Stimulated activated CD8-positive, alpha-beta memory T cell treated with anti-CD3 and anti-CD28 coated beads, Interleukin-7, amount 100 ng/mL, for 4 hours (primary cell): ENCODE measurements around the gene ZNF385B.

Experiments
- DNase-seq, 2 donors: peaks; one replicate each; pipeline ENCODE4 v3.0.0-alpha.2; 2020; ENCODE audit warnings: low read depth in 2 of 2

The ZNF385B gene

DNA sequence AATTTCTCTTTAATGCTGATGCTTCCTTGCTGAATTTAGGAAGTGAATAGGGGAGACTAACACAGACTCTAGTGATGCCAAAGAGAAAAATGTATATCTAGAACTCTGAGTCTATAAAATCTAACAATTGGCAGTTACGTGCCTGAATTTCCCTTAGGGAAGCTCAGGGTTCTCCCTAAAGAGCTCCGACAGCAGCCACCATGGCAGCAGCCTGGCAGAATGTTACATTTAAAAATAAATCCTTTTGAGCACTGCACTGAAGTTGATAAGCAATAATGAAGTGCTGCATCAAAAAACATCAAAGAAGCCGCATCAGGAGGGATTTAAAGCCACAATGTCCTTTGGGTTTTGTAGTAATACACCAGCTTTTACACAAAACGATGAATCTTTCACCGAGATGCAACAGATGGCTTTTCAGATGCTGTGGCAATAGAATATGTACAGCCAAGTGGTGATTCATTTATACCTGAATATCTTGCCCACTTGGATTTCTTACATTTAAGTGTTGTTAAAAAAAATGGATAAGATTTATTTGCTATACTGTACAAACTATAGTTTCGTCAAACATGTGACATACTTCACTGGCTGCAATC lies 305.6 kb downstream of the ZNF385B start:
- no peak for DNase-seq

DNA sequence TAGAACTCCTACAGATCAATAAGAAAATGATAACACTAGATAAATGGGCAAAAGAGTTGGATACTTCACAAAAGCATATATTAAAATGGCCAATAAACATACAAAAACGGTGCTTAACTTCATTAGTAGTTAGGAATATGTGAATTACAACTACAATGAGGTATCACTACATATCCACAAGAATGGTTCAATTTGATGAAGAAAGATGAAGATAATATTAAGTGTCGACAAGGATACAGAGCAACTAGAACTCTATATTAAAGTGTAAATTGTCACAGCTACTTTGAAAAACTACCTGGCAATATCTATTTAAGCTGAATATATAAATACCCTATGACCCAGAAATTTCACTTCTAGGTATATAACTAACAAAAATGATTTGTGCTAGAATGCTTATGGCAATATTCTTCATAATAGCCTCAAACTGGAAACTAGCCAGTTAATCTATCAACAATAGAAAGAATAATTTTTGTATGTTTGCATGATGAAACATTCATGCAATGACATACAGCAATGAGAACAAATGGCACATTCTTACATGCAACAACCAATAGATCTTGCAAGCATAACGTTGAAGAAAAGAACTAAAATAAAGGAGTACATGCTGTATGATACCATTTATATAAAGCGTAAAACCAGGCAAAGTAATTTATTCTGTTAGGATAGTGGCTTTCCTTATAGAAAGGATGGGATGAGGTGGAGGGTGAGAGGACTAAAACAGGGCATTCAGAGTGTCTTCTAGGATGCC lies 306.6 kb downstream of the ZNF385B start:
- DNase-seq, result no peak

DNA sequence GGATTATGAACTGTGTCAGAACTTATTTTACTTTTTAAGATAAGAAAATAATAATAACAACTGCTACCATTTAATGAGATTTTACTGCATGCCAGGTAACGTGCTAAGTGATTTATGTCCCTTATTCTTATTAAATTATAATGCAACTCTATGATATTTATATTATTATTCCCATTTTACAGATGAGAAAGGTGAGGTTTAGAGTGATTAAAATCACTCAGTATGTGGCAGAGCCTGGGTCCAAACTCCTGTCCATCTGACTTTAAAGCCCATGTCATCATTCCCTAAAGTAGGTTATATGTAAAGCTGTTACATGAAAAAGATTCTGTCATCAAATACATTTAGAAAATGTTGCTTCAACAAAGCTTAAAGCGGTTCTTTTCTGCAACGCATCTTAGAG lies 308.0 kb downstream of the ZNF385B start:
- no peak for DNase-seq

DNA sequence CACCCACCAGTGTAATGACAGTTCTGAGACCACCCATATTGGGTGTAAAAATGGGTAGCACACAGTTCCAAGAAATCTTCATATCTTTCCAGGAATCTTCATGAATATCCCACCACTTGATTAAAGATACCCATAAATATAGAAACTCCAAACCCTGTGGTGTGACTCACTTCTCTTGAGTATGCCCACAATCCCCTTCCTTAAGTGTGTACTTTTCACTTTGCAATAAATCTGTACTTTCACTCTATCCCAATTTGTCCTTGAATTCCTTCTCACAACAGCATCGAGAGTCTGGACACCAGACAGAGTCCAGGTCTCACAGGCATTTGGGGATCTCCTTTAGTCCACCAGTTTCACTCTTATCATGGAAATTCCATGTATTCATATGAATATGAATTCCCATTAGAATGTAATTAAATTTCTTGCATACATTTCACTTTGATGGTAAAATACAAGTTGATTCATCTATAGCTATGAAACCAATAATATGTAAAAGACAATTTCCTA lies 309.8 kb downstream of the ZNF385B start:
- no peak for DNase-seq

DNA sequence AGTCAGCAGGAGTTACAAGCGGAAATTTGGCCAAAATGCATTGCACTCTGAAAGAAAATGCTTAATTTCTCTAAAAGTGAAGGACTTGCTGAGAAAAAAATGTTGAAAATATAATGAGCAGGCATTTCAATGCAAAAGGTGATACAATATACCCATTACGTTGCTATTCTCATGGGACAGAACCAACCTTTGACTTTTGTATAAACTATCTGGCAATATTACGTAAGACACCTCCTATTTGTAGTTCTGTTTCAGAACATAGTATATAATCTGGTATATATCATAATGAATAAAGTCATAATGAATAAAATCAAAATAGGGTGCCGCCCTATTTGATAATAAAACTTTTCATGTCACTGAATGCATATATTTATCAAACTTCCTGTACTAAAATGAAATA lies 310.6 kb downstream of the ZNF385B start:
- no peak for DNase-seq

DNA sequence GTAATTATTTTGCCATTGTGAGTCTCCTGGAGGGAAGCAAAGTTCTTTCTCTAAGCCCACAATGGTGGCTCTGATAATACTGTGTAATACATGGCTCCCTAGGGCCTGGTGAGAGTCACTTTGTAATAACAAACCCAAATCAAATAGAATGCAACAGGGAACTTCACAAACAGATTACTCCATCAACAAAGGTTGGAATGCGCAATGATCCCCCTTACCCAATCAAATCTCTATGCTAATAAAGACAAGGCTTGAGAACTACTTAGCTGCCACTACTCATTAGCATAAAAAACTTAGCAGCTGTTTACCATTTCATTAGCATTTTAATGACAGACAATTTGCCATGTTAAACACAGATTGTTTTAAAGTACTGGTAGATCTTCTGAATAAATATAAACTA lies 311.2 kb downstream of the ZNF385B start:
- DNase-seq, result no peak

DNA sequence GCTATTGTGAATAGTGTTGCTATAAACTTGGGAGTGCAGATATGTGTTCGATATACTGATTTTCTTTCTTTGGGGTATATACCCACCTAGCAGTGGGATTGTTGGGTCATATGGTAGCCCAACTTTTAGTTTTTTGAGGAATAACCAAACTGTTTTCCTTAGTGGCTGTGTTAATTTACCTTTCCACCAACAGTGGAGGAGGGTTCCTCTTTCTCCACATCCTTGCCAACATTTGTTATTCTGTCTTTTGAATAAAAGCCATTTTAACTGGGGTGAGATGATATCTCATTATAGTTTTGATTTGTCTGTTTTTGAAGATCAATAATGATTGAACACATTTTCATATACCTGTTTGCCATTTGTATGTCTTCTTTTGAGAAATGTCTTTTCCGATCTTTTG lies 314.8 kb downstream of the ZNF385B start:
- no peak for DNase-seq

DNA sequence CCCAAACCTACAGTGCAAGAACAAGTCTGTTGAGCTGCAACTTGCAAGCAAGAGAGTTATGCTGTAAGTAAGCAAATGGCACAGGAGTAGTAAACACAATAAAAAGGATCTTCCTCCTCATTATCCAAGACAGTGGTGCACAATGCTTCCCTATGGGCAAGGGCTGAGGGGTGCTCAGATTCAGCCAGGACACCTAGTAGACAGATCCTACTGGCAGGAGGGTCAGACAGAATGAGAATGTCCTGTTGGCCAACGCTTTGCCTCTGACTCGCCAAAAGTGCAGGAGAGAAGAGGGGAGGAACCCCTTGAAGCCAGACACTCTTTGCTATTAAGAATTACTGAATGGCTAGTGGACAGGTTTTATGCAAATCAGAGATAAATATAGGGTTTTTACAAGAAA lies 316.4 kb downstream of the ZNF385B start:
- no peak for DNase-seq

DNA sequence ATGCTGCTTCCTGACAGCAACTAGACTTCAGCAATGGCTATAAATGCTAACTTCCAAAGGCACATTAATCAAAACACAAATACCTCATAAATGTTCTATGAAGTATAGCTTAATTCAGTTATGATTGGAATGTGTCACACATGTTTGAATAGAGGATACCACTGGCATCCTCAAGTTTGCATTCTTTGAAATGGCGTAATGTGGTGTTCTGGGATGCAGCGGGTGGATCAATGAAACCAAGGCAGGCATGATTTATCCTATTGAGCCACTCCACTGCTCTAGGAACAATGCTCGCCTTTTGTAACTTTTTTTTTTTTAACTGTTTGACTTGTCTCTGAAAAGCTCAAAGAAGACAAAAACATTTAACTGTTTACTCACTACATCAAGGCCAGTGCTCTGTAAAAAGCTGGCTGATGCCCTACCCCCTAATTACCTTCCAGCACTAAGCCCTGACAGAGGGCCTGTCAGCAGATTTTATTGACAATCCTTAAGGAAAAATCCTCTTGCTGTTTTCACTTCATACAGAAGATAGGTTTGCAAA lies 318.0 kb downstream of the ZNF385B start:
- DNase-seq, result no peak

DNA sequence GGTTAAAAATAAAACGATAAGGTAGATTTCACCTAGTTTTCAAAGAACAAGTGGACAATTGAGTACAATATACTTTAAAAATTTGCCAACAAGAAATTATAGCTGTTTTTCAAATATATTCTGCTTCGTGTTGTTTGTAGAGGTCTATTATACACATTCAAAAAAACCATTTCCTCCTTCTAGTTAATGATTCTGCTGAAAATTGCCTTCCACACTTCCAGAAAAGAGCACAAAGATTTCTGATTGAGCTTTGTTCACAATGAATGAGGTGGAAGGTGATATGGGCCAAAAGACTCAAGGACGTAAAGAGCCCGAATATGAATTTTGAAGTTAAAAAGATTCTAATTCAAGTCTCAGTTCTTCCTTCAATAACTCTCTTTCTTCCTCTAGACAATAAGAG lies 319.8 kb downstream of the ZNF385B start:
- no peak for DNase-seq

DNA sequence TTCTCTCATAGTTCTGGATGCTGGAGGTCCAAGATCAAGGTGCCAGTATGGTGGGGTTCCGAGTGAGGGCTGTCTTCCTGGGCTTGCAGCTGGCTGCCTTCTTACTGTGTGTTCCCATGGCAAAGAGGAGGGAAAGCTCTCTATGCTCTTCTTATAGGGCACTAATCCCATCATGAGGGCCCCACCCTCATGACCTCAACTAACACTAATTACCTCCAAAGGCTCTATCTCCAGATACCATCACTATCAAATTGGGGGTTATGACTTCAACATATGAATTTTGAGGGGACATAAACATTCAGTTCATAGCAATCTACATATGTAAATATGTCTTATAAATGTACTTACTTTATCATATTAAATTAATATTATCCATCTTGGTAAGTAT lies 322.3 kb downstream of the ZNF385B start:
- DNase-seq, result no peak

DNA sequence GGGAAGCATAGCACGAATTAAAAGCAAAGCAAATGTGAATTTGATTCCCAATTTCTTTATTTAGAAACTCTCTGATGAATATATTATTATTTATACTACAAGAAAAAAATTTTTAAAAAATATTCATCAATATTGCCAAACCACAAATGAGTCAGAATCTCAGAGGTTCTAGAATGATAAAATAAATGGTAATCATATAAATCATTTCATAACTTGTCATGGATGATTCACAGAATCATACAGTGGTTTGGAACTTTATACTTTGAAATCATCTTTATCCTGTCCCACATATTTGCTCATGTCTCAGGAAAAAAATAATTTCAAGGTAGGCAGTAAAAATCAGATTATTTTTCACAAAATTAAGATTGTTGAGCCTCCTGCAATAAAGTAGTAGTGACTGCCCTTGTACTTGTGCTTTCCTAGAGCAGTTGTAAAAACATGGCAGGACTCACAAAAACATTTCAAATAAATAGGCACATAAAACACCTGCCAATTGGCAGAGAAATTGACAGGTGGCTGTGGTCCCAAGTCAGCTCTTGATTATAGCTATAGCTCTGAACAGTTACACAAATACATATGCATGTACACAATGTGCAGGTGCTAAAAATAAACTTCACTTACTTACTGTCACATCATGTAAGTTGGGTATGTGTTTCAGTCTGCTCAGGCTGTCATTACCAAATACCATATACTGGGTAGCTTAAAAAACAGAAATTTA lies 322.8 kb downstream of the ZNF385B start:
- DNase-seq, result no peak

DNA sequence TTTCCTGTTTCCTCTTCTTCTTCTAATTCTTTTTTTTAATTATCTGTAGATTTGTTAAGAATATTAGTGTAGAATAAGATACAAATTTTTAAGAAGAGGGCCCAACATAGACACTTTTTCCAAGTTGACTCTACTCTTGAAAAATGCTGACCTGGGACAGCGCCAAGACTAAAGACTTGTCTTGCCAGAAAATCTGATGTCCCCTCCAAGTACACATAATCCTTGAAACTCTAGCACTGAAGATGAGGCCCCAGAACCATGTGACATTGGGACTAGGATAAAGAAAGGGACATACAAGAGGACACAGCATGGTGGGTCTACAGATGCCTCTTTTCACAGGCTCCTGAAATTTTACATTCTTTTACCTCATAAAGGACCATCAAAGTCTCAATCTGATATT lies 325.2 kb downstream of the ZNF385B start:
- DNase-seq, result no peak

DNA sequence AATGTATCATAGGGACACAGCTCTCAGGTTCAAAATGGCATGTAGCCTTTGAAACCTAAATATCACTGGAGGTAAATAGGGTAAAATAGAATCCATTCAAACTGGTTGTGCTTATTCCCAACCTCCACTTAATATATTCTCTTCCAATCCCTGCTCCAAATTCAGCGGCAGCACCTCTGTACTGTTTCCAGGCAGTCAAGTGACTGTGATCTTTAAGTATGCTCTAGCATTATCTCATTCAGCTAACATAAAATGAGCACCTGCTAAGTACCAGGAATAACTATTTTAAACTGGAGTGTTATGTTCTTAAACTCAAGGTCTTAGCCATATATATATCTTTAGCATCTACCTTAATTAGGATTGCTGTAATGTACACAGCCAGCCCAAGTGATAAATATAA lies 327.5 kb downstream of the ZNF385B start:
- no peak for DNase-seq

DNA sequence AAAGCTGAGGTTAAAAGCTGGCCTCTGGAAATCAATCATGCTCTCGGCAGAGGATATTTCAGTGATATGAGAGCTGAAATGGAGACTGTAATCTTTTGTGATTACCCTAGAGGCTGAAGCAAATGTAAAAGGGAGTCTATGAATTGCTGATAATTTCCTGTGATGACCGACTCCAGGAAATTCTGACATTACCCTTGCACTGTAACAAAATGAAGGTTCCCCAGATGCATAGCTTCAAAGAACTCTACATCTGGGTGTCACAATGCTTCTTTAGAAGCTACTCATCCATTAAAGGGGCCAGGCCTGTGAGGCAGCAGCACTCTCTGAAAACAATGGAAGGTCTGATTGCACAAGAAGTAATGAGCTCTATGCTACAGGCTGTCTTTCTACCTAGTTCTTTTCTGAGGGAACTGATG lies 328.5 kb downstream of the ZNF385B start:
- DNase-seq, result no peak

DNA sequence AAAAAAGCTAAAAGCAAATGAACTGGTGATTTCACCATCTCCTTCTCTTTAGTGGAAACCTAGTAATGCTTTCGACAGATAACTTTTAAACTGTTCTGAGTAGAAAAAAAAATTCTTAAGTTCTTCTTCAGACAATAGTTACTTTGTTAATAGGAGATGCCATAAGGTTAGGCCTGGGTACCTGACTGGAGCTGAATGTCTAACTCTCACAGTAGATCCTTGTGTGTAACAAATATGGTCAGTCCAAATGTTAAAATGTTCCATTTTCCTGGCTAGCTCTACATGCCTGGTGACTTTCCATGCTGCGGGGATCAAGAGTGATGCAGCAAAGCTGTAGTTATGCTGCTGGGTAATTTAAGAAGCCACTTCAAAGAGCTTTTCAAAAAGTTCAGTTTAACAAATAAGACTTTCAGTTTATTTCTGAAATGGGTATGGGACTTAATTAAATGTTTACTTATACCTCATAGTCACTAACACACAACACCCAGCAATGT lies 332.8 kb downstream of the ZNF385B start:
- DNase-seq, result no peak

DNA sequence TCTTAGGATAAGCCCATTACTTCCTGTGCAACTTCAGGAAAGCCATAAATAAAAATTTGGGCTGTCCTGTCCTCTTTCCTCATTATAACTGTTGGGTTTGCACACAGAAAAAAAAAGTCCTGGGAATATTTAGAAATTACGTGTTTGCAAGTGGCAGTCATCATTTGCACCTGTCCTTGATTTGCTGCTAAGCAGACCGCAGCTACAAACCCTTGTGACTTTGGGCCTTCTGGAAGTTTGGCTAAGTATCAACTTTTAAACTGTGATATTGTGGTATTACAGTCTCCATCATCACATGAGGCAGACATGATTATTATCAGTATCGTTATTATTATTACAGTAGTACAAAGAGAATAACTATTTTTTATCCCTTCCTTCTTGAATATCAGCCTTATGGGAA lies 336.1 kb downstream of the ZNF385B start:
- no peak for DNase-seq

DNA sequence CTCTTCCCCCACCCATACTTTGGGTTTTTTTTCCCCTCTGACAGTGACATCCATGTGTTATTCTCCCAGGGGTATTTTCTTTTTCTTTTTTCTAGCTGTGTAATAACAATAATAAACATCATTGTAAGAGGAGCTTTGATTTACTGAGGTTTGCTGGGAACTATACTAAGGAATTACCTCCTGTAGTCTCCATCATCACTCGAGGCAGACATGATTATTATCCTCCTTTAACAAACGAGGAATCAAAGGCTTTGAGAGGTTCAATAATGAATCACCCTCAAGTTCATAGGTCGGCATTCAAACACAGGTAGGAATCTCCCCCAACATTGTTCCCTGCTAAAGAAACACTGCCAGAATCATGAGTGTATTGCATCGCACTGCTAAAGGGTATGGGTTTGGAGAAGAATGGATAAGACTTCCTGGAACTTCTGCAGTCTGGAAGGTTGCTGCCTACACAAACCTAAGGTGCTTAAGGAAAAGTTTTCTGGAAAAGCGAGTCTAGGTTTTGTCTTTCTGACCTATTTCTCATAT lies 336.5 kb downstream of the ZNF385B start:
- no peak for DNase-seq

DNA sequence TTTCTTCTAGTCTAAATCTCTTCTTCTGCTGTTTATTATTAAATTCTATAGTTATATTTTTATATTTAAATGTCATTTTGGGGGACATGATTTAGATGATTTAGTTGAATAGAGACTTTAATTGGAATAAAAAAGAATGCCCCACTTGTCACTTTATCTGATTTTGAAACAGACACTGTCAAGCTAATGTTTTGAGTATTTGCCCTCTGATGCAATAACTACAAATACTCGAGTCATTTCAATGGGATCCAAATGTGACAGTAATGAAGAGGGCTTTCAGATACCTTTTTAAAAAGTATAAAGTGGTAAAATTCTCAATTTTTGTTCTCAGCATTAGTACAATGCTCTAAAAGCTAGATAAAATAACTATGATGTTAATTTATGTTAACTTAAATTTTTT lies 339.5 kb downstream of the ZNF385B start:
- no peak for DNase-seq

DNA sequence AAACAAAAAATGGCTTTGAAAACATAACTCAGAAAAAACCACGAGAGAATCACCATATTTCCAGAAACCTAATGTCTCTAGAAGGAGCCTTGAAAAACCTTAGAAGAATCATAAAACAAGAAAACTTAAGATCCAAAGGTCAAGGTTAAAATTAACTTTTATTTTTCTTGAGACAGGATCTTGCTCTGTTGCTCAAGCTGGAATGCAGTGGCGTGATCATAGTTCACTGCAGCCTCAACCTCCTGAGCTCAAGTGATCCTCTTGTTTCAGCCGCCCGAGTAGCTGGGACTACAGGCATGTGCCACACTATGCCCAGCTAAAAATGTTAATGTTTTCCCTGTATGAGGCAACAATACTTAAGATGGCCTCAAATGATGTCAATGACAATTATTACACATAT lies 342.6 kb downstream of the ZNF385B start:
- DNase-seq, result no peak

DNA sequence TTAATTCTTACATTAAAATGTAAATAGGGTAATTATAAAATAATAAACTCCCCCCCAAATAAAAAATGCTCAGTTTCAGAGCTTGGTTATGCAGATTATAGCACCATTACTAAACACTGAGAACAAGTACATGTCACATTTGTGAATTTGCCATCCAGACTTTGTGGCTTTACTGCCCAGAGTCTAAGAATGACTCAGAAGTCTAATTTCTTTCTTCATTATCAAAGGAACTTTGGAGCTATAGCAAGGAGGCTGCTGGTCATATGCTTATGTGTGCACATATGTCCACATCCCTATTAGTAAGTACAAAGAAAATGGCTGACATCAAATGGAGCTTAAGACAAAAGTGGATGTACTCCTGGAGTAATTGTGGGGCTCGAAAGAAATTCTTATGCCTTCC lies 348.2 kb downstream of the ZNF385B start:
- DNase-seq, result no peak
